ENCODE results near the gene NPTN. TPM values are rescaled to one million over a fixed set of nuclear protein-coding genes. Genes with fewer than 3 reads are reported as not detected.

Gene NPTN
- total and polyA plus RNA-seq, 2 of the 13 experiments (the other 11 are each of a cell fraction or from before 2014, with no cell fraction given): 78.0 to 110 TPM

GRCh38 chr15:73602446-73602843, 30.7 kb downstream of the NPTN start:
- Histone ChIP-seq H3K9me3 (ENCODE audit: low read length) (no peaks in the 10 kb centered on the region), H3K4me1 (ENCODE audit: insufficient read depth, low read length) (peaks cover 61% of the 10 kb centered on the region), H3K4me3 (replicated peaks in 1 of 3; ENCODE audit: insufficient read depth in 1 of 3, low read depth in 2 of 3, low read length in 3 of 3) (no peak overlapping the region), H3K36me3 (replicated peaks in 1 of 2; ENCODE audit: control insufficient read depth in 1 of 2, insufficient read depth in 2 of 2, low read length in 2 of 2) (no peaks in the 10 kb centered on the region; a peak in 1 of 5 replicates), H3K9ac (ENCODE audit: insufficient read depth, low read depth, low read length) (no peak overlapping the region), H3K27ac (ENCODE audit: extremely low read length, insufficient read depth, low read length) (peak overlapping the region; percentile 21), H3K27me3 (ENCODE audit: control insufficient read depth in 1 of 2, insufficient read depth in 2 of 2, low read length in 2 of 2) (no peaks in the 10 kb centered on the region), H3K79me2 (ENCODE audit: insufficient read depth, low read length) (peaks cover 93% of the 10 kb centered on the region), H2AFZ (ENCODE audit: low read length) (no peak overlapping the region), H3K4me2 (ENCODE audit: low read depth, low read length) (no peak overlapping the region; the same call in 1 of the 2 replicates), H4K20me1 (ENCODE audit: insufficient read depth, low read length) (peaks cover 35% of the 10 kb centered on the region)
- in situ Hi-C loops (cut with HindIII; ENCODE audit: extremely low pct_ligation_motif_present, low pct_unique_long_range_greater_than_20kb): no loop called here
- no peak for DNase-seq (ENCODE audit: low spot score)
- intact Hi-C loops (cut with micrococcal nuclease; ENCODE audit: unreplicated experiment): no loop called here
- TF ChIP-seq ZNF597 (CRISPR knock-in tag; IDR thresholded peaks at IDR 0.05): no peak
- TF ChIP-seq RBM22 (optimal IDR thresholded peaks at IDR 0.05; ENCODE audit: low read length): peak; percentile 17
- ChIA-PET CTCF (ENCODE audit: low intra/inter-chr PET ratio, low total read pairs) (no interaction called here), POLR2A (interaction anchor here (1.5 to 2.6 kb wide), 2 partner anchors 29 to 32 kb away, joined by 7 to 16 read pairs; partner anchors contain the start of gene NPTN)
- 47% methylated on average over 1 of the region's 1 CpG for WGBS (ENCODE audit: low lambda C conversion rate)
- FAIRE-seq: no peak
- BruUV-seq (replicated peaks): no TSS peak
- ATAC-seq: peak; percentile 60

GRCh38 chr15:73601451-73602445, 31.4 kb downstream of the NPTN start:
- ATAC-seq (peak; percentile 91), DNase-seq (ENCODE audit: low spot score) (peak; percentile 33), FAIRE-seq (peak; percentile 34)
- H2AFZ ChIP-seq (ENCODE audit: low read length): no peak overlapping the region
- no peaks in the 10 kb centered on the region for H3K27me3 ChIP-seq (ENCODE audit: control insufficient read depth in 1 of 2, insufficient read depth in 2 of 2, low read length in 2 of 2)
- H3K4me3 ChIP-seq (replicated peaks in 1 of 3; ENCODE audit: insufficient read depth in 1 of 3, low read depth in 2 of 3, low read length in 3 of 3): 0 out of 6 replicates have a peak overlapping the region, but pooled peaks of 1 of the 3 experiments have one; percentile 5
- 0 out of 2 replicates have a peak overlapping the region, but pooled peaks have one; percentile 5 for H3K9ac ChIP-seq (ENCODE audit: insufficient read depth, low read depth, low read length)
- no peaks in the 10 kb centered on the region; a peak in 1 of 5 replicates for H3K36me3 ChIP-seq (replicated peaks in 1 of 2; ENCODE audit: control insufficient read depth in 1 of 2, insufficient read depth in 2 of 2, low read length in 2 of 2)
- H3K27ac ChIP-seq (ENCODE audit: extremely low read length, insufficient read depth, low read length): peak overlapping the region; percentile 21
- in situ Hi-C loops (cut with HindIII; ENCODE audit: extremely low pct_ligation_motif_present, low pct_unique_long_range_greater_than_20kb) (no loop called here), intact Hi-C loops (cut with micrococcal nuclease; ENCODE audit: unreplicated experiment) (no loop called here)
- BruUV-seq (replicated peaks): no TSS peak
- POLR2A ChIA-PET: interaction anchor here (1.5 to 2.6 kb wide), 2 partner anchors 29 to 32 kb away, joined by 7 to 16 read pairs; partner anchors contain the start of gene NPTN
- H3K4me2 ChIP-seq (ENCODE audit: low read depth, low read length): peak overlapping the region; percentile 38
- WGBS (ENCODE audit: low lambda C conversion rate): 61% methylated on average over 7 of the region's 7 CpGs
- peaks cover 28% of the 10 kb centered on the region for H4K20me1 ChIP-seq (ENCODE audit: insufficient read depth, low read length)
- no peaks in the 10 kb centered on the region for H3K9me3 ChIP-seq (ENCODE audit: low read length)
- peaks cover 91% of the 10 kb centered on the region for H3K79me2 ChIP-seq (ENCODE audit: insufficient read depth, low read length)
- CTCF ChIA-PET (ENCODE audit: low intra/inter-chr PET ratio, low total read pairs): no interaction called here
- peaks cover 54% of the 10 kb centered on the region for H3K4me1 ChIP-seq (ENCODE audit: insufficient read depth, low read length)
- TF ChIP-seq ZBTB26 (CRISPR knock-in tag; IDR thresholded peaks at IDR 0.05; ENCODE audit: borderline replicate concordance) (no peak), CEBPG (CRISPR knock-in tag; IDR thresholded peaks at IDR 0.05) (peak; percentile 45; the same call in 1 of the 2 replicates), NR2F6 (IDR thresholded peaks at IDR 0.05) (peak; percentile 74), NR2F6 (CRISPR knock-in tag; IDR thresholded peaks at IDR 0.05) (peak; percentile 70), ZBTB7A (CRISPR knock-in tag; IDR thresholded peaks at IDR 0.05) (no peak), HNRNPK (IDR thresholded peaks at IDR 0.05; ENCODE audit: low read depth, low read length, poor library complexity, severe bottlenecking) (peak; percentile 26), PPARG (CRISPR knock-in tag; conservative IDR thresholded peaks at IDR 0.05) (peak; percentile 76; the same call in 1 of the 2 replicates), ZHX1 (CRISPR knock-in tag; IDR thresholded peaks at IDR 0.05; ENCODE audit: low read depth) (0 out of 2 replicates have a peak, but pooled peaks have one; percentile 33)

All from HepG2 (cell line).